Body of pancreas (tissue), 4 donors: ENCODE data around the gene DLL4.

Experiments
- CTCF ChIP-seq, 7 experiments: fragments of 450-650 bp in 4 of 7; fragments of 200-600 bp in 3 of 7; sonication (generic) in 3 of 7; IDR thresholded peaks; one replicate each; pipeline ENCODE4 v1.5.1; 2016 to 2019; ENCODE audit warnings: antibody characterized with exemption in 7 of 7
- POLR2A ChIP-seq, 3 donors: fragments of 450-650 bp; IDR thresholded peaks; one replicate each; pipeline ENCODE4 v1.6.1; 2016; ENCODE audit warnings: antibody characterized with exemption in 3 of 3, mild to moderate bottlenecking in 2 of 3

- TF ChIP-seq CTCF (IDR thresholded peaks at IDR 0.05) (no peak), POLR2A (IDR thresholded peaks at IDR 0.05) (no peak)
These were observed 31.8 kb downstream of the DLL4 start for GRCh38 chr15:40960925-40961324.
